Activated T-cell treated with anti-CD3 and anti-CD28 coated beads, Interleukin-2, amount 50 U/mL, for 4 hours (primary cell): Measurements from ENCODE around the gene FANCG. TPM values are rescaled to one million over a fixed set of nuclear protein-coding genes. Genes with fewer than 3 reads are reported as not detected.

Experiments used
- ATAC-seq, 2 donors: fragments of 200-7000 bp; cut with Tn5 transposase; one replicate each; pipeline ENCODE4 v1.10.0; 2021
- DNase-seq: peaks from one replicate; pipeline ENCODE4 v3.0.0-alpha.2; 2020
- H3K27me3 Mint-ChIP-seq: one replicate; pipeline ENCODE4 v1.8.0; 2021; ENCODE audit warnings: low read depth, mixed read lengths
- H3K36me3 Mint-ChIP-seq: one replicate; pipeline ENCODE4 v1.8.0; 2022; ENCODE audit warnings: mixed read lengths; ENCODE audit not compliant: insufficient read depth
- H3K4me1 Mint-ChIP-seq: one replicate; pipeline ENCODE4 v1.8.0; 2021; ENCODE audit warnings: low read depth, mixed read lengths
- H3K4me3 Mint-ChIP-seq: one replicate; pipeline ENCODE4 v1.8.0; 2021; ENCODE audit warnings: mild to moderate bottlenecking, moderate library complexity, mixed read lengths
- H3K9me3 Mint-ChIP-seq: one replicate; pipeline ENCODE4 v1.8.0; 2021; ENCODE audit warnings: mixed read lengths
- total RNA-seq, 3 donors: library from RNA; stranded (reverse); gene quantifications; one replicate each; pipeline ENCODE4 v1.2.1, GENCODE V29; 2021

Gene FANCG
- total RNA-seq = 10 to 100 TPM; 40.0 to 62.6 (median 54.4) TPM

GRCh38 chr9:35079426-35080341, at the start of gene FANCG:
FANCG (minus strand) TSS chr9:35079942; CDS start chr9:35079524, 418 bp downstream.
- Mint-ChIP-seq H3K36me3 (peaks cover 5% of the 10 kb centered on the region), H3K4me3 (peak within 1 kb of the TSS; percentile 91), H3K27me3 (no peaks in the 10 kb centered on the region), H3K4me1 (peaks cover 15% of the 10 kb centered on the region), H3K9me3 (no peaks in the 10 kb centered on the region)
- ATAC-seq (peak; percentile 94 to 95), DNase-seq (peak; percentile 70)

GRCh38 chr9:35116898-35117551, 37.3 kb upstream of the FANCG start:
- Mint-ChIP-seq H3K36me3 (no peaks in the 10 kb centered on the region), H3K27me3 (peaks cover 2% of the 10 kb centered on the region), H3K4me3 (peak overlapping the region; percentile 83), H3K4me1 (peaks cover 43% of the 10 kb centered on the region), H3K9me3 (no peaks in the 10 kb centered on the region)
- peak; percentile 82 for DNase-seq
- peak; percentile 75 for ATAC-seq

- H3K4me3 Mint-ChIP-seq = peak overlapping the region; percentile 83
- ATAC-seq = no peak
- DNase-seq = no peak
- H3K36me3 Mint-ChIP-seq = no peaks in the 10 kb centered on the region
- peaks cover 48% of the 10 kb centered on the region for H3K4me1 Mint-ChIP-seq
- no peaks in the 10 kb centered on the region for H3K9me3 Mint-ChIP-seq
- H3K27me3 Mint-ChIP-seq = peaks cover 2% of the 10 kb centered on the region
Observed at GRCh38 chr9:35116539-35116897, 36.8 kb upstream of the FANCG start.

GRCh38 chr9:35115680-35116538, 36.2 kb upstream of the FANCG start, which contains the start of gene ATOSB:
ATOSB (minus strand) TSS chr9:35115862; CDS start chr9:35108274, 7,588 bp downstream.
- H3K9me3 Mint-ChIP-seq = no peaks in the 10 kb centered on the region
- peaks cover 49% of the 10 kb centered on the region for H3K4me1 Mint-ChIP-seq
- ATAC-seq = peak; percentile 75
- peaks cover 1% of the 10 kb centered on the region for H3K27me3 Mint-ChIP-seq
- H3K4me3 Mint-ChIP-seq = peak within 1 kb of the TSS; percentile 83
- DNase-seq = peak; percentile 85
- no peaks in the 10 kb centered on the region for H3K36me3 Mint-ChIP-seq

GRCh38 chr9:35114840-35115628, 35.3 kb upstream of the FANCG start:
- no peaks in the 10 kb centered on the region for H3K27me3 Mint-ChIP-seq
- peak overlapping the region; percentile 83 for H3K4me3 Mint-ChIP-seq
- H3K36me3 Mint-ChIP-seq = no peaks in the 10 kb centered on the region
- no peak for ATAC-seq
- DNase-seq = no peak
- H3K4me1 Mint-ChIP-seq = peaks cover 56% of the 10 kb centered on the region
- no peaks in the 10 kb centered on the region for H3K9me3 Mint-ChIP-seq

GRCh38 chr9:35114113-35114839, 34.5 kb upstream of the FANCG start:
- ATAC-seq (no peak), DNase-seq (peak; percentile 59)
- Mint-ChIP-seq H3K4me3 (peak overlapping the region; percentile 83), H3K4me1 (peaks cover 60% of the 10 kb centered on the region), H3K36me3 (no peaks in the 10 kb centered on the region), H3K27me3 (no peaks in the 10 kb centered on the region), H3K9me3 (no peaks in the 10 kb centered on the region)

- Mint-ChIP-seq H3K27me3 (no peaks in the 10 kb centered on the region), H3K4me1 (peaks cover 60% of the 10 kb centered on the region), H3K36me3 (no peaks in the 10 kb centered on the region), H3K4me3 (peak overlapping the region; percentile 75), H3K9me3 (no peaks in the 10 kb centered on the region)
- DNase-seq = no peak
- ATAC-seq = no peak
Observed at GRCh38 chr9:35112257-35113020, 32.7 kb upstream of the FANCG start.

- H3K4me1 Mint-ChIP-seq = peaks cover 54% of the 10 kb centered on the region
- ATAC-seq (peak; percentile 84), DNase-seq (peak; percentile 96)
- peak overlapping the region; percentile 75 for H3K4me3 Mint-ChIP-seq
- no peaks in the 10 kb centered on the region for H3K36me3 Mint-ChIP-seq
- no peaks in the 10 kb centered on the region for H3K27me3 Mint-ChIP-seq
- no peaks in the 10 kb centered on the region for H3K9me3 Mint-ChIP-seq
Observed at GRCh38 chr9:35111001-35111933, 31.5 kb upstream of the FANCG start.

- Mint-ChIP-seq H3K27me3 (no peaks in the 10 kb centered on the region), H3K9me3 (no peaks in the 10 kb centered on the region), H3K4me1 (peaks cover 47% of the 10 kb centered on the region), H3K36me3 (peaks cover 5% of the 10 kb centered on the region), H3K4me3 (no peak overlapping the region)
- DNase-seq = no peak
- ATAC-seq = no peak
Observed at GRCh38 chr9:35110327-35110761, 30.6 kb upstream of the FANCG start.

- Mint-ChIP-seq H3K36me3 (peaks cover 5% of the 10 kb centered on the region), H3K27me3 (no peaks in the 10 kb centered on the region), H3K4me1 (peaks cover 34% of the 10 kb centered on the region), H3K4me3 (no peak overlapping the region), H3K9me3 (no peaks in the 10 kb centered on the region)
- ATAC-seq = no peak
- DNase-seq = no peak
Observed at GRCh38 chr9:35108946-35109575, 29.3 kb upstream of the FANCG start.

- H3K9me3 Mint-ChIP-seq = no peaks in the 10 kb centered on the region
- peaks cover 31% of the 10 kb centered on the region for H3K4me1 Mint-ChIP-seq
- no peak for ATAC-seq
- H3K36me3 Mint-ChIP-seq = peaks cover 5% of the 10 kb centered on the region
- DNase-seq = no peak
- H3K4me3 Mint-ChIP-seq = no peak overlapping the region
- no peaks in the 10 kb centered on the region for H3K27me3 Mint-ChIP-seq
Observed at GRCh38 chr9:35108461-35108860, 28.7 kb upstream of the FANCG start.
